GM19468 (cell line): ENCODE measurements around the gene GJA9.
"Not testable (repeated sequence)": the region's sequence is repeated elsewhere in the genome, so short reads cannot be mapped to it uniquely, and the experiment has no call there.

Experiments used
- ATAC-seq: cut with Tn5 transposase; IDR thresholded peaks from one replicate; pipeline ENCODE4 v1.9.1; 2021; ENCODE audit warnings: mild to moderate bottlenecking, moderate library complexity, moderate number of reproducible peaks; ENCODE audit not compliant: unreplicated experiment; ENCODE audit errors: extremely low read depth

GJA9 gene

GRCh38 chr1:38885092-38885491 lies 3.7 kb upstream of the GJA9 start:
- ATAC-seq: no peak

GRCh38 chr1:38875811-38876210 lies 5.6 kb downstream of the GJA9 start:
- ATAC-seq: no peak

GRCh38 chr1:38873027-38873969 lies 8.1 kb downstream of the GJA9 start, which contains the start of gene MYCBP:
Gene MYCBP, minus strand, starts transcription at chr1:38873348. Its CDS starts 43 bp downstream, at chr1:38873305.
- ATAC-seq: peak; percentile 93

- ATAC-seq: peak; percentile 20
Measured at GRCh38 chr1:38872401-38873026, 8.9 kb downstream of the GJA9 start.

GRCh38 chr1:38870996-38871395 lies 10.4 kb downstream of the GJA9 start:
- ATAC-seq: no peak

- ATAC-seq: no peak
Measured at GRCh38 chr1:38867208-38867607, 14.2 kb downstream of the GJA9 start.

GRCh38 chr1:38865112-38865715 lies 16.2 kb downstream of the GJA9 start:
- no peak for ATAC-seq

- no peak for ATAC-seq
Measured at GRCh38 chr1:38860454-38860795, 21.0 kb downstream of the GJA9 start.

GRCh38 chr1:38859561-38860453 lies 21.6 kb downstream of the GJA9 start, which contains the start of gene RRAGC:
Gene RRAGC, minus strand, starts transcription at chr1:38859772. Its CDS starts 126 bp downstream, at chr1:38859646.
- peak; percentile 82 for ATAC-seq

GRCh38 chr1:38858833-38859560 lies 22.4 kb downstream of the GJA9 start:
- ATAC-seq: peak; percentile 20

- no peak for ATAC-seq
Measured at GRCh38 chr1:38852780-38853179, 28.6 kb downstream of the GJA9 start.

- ATAC-seq: no peak
Measured at GRCh38 chr1:38848071-38848470, 33.3 kb downstream of the GJA9 start.

GRCh38 chr1:38846210-38846609 lies 35.2 kb downstream of the GJA9 start:
- no peak for ATAC-seq

GRCh38 chr1:38845088-38845487 lies 36.3 kb downstream of the GJA9 start:
- ATAC-seq: not testable (repeated sequence)

GRCh38 chr1:38840281-38840680 lies 41.1 kb downstream of the GJA9 start:
- ATAC-seq: no peak

GRCh38 chr1:38839363-38839762 lies 42.0 kb downstream of the GJA9 start:
- no peak for ATAC-seq

- ATAC-seq: not testable (repeated sequence)
Measured at GRCh38 chr1:38836316-38836715, 45.1 kb downstream of the GJA9 start.

GRCh38 chr1:38834937-38835827 lies 46.2 kb downstream of the GJA9 start:
- no peak for ATAC-seq
